H9 (cell line): ENCODE data around the gene ONECUT1. TPM values are rescaled to one million over a fixed set of nuclear protein-coding genes. Genes with fewer than 3 reads are reported as not detected.

Source experiments
- DNase-seq: peaks from one replicate; pipeline ENCODE4 v3.0.0-alpha.2; 2017
- H2AFZ ChIP-seq: one replicate; pipeline ENCODE4 v1.6.1; 2013; ENCODE audit warnings: mild to moderate bottlenecking, low read length, control low read depth, moderate library complexity
- H2AK5ac ChIP-seq: 2 replicates; pipeline ENCODE4 v1.6.1; 2013; ENCODE audit warnings: low read length, control low read depth, mixed read lengths; ENCODE audit not compliant: insufficient read length
- H2BK120ac ChIP-seq: one replicate; pipeline ENCODE4 v1.6.1; 2013; ENCODE audit warnings: low read depth, mild to moderate bottlenecking, low read length, control low read depth, inconsistent platforms; ENCODE audit not compliant: poor library complexity, severe bottlenecking
- H2BK12ac ChIP-seq: 2 replicates; pipeline ENCODE4 v1.6.1; 2013; ENCODE audit warnings: low read length, control low read depth, mixed read lengths, low read depth; ENCODE audit not compliant: insufficient read length
- H2BK15ac ChIP-seq: 2 replicates; pipeline ENCODE4 v1.6.1; 2013; ENCODE audit warnings: low read depth, low read length, control low read depth
- H2BK20ac ChIP-seq: one replicate; pipeline ENCODE4 v1.6.1; 2013; ENCODE audit warnings: low read depth, mild to moderate bottlenecking, low read length, control low read depth, inconsistent platforms; ENCODE audit not compliant: poor library complexity, severe bottlenecking
- H2BK5ac ChIP-seq: 2 replicates; pipeline ENCODE4 v1.6.1; 2013; ENCODE audit warnings: low read length, control low read depth, mixed read lengths; ENCODE audit not compliant: insufficient read length
- H3K14ac ChIP-seq: 2 replicates; pipeline ENCODE4 v1.6.1; 2013; ENCODE audit warnings: low read length, control low read depth; ENCODE audit not compliant: insufficient read depth
- H3K18ac ChIP-seq: 2 replicates; pipeline ENCODE4 v1.6.1; 2013; ENCODE audit warnings: low read depth, mild to moderate bottlenecking, mixed read lengths, low read length, control low read depth; ENCODE audit not compliant: insufficient read length
- H3K23ac ChIP-seq: 2 replicates; pipeline ENCODE4 v1.6.1; 2013; ENCODE audit warnings: low read length, control low read depth, mixed read lengths, low read depth; ENCODE audit not compliant: insufficient read length
- H3K23me2 ChIP-seq: 2 replicates; pipeline ENCODE4 v1.6.1; 2013; ENCODE audit warnings: low read depth, mild to moderate bottlenecking, mixed read lengths, low read length, control low read depth; ENCODE audit not compliant: insufficient read length, poor library complexity, severe bottlenecking
- H3K27ac ChIP-seq: 2 replicates; pipeline ENCODE4 v1.5.1; 2013; ENCODE audit warnings: low read length, control low read depth, mixed read lengths, low read depth; ENCODE audit not compliant: insufficient read length
- H3K27me3 ChIP-seq: 2 replicates; pipeline ENCODE4 v1.6.1; 2013; ENCODE audit warnings: low read length, control low read depth, inconsistent platforms; ENCODE audit not compliant: insufficient read depth
- H3K4ac ChIP-seq: 2 replicates; pipeline ENCODE4 v1.6.1; 2013; ENCODE audit warnings: low read depth, mild to moderate bottlenecking, control low read depth, inconsistent platforms, low read length, moderate library complexity
- H3K4me1 ChIP-seq: 2 replicates; pipeline ENCODE4 v1.6.1; 2013; ENCODE audit warnings: low read length, control low read depth, inconsistent platforms; ENCODE audit not compliant: insufficient read depth
- H3K4me2 ChIP-seq: 2 replicates; pipeline ENCODE4 v1.6.1; 2013; ENCODE audit warnings: low read length, control low read depth, mixed read lengths; ENCODE audit not compliant: insufficient read length, insufficient read depth
- H3K56ac ChIP-seq: 2 replicates; pipeline ENCODE4 v1.6.1; 2013; ENCODE audit warnings: low read depth, mild to moderate bottlenecking, mixed read lengths, low read length, control low read depth; ENCODE audit not compliant: insufficient read length
- H3K79me1 ChIP-seq: 2 replicates; pipeline ENCODE4 v1.6.1; 2013; ENCODE audit warnings: low read depth, mild to moderate bottlenecking, moderate library complexity, low read length, control low read depth, inconsistent platforms; ENCODE audit not compliant: insufficient read depth, poor library complexity, severe bottlenecking
- H3K79me2 ChIP-seq: 2 replicates; pipeline ENCODE4 v1.6.1; 2013; ENCODE audit warnings: low read length, control low read depth, inconsistent platforms; ENCODE audit not compliant: insufficient read depth
- H3K9ac ChIP-seq: 2 replicates; pipeline ENCODE4 v1.6.1; 2013; ENCODE audit warnings: low read length, control low read depth, mixed read lengths; ENCODE audit not compliant: insufficient read length; ENCODE audit errors: extremely low read depth
- H3K9me3 ChIP-seq: one replicate; pipeline ENCODE4 v1.6.1; 2013; ENCODE audit warnings: low read depth, low read length, inconsistent platforms; ENCODE audit not compliant: control insufficient read depth
- H3T11ph ChIP-seq: one replicate; pipeline ENCODE4 v1.6.1; 2013; ENCODE audit warnings: mild to moderate bottlenecking, low read length, control low read depth, inconsistent platforms
- H4K20me1 ChIP-seq: one replicate; pipeline ENCODE4 v1.6.1; 2013; ENCODE audit not compliant: control insufficient read depth, insufficient read length, insufficient read depth
- H4K5ac ChIP-seq: 2 replicates; pipeline ENCODE4 v1.6.1; 2013; ENCODE audit warnings: low read depth, mild to moderate bottlenecking, mixed read lengths, low read length, control low read depth; ENCODE audit not compliant: insufficient read length
- H4K8ac ChIP-seq: replicated peaks from 2 replicates; pipeline ENCODE4 v1.6.1; 2013; ENCODE audit warnings: low read length, control low read depth, mixed read lengths, low read depth; ENCODE audit not compliant: insufficient read length
- H4K91ac ChIP-seq: 2 replicates; pipeline ENCODE4 v1.6.1; 2013; ENCODE audit warnings: low read depth, mild to moderate bottlenecking, moderate library complexity, mixed read lengths, low read length, control low read depth; ENCODE audit not compliant: insufficient read length
- H3K27ac Mint-ChIP-seq, 3 experiments: 2 replicates in 2 of 3; 3 replicates in 1 of 3; pipeline ENCODE4 v1.8.0; 2020 to 2021; ENCODE audit warnings: mixed read lengths in 3 of 3, mild to moderate bottlenecking in 1 of 3, moderate library complexity in 1 of 3
- H3K27me3 Mint-ChIP-seq: 2 replicates; pipeline ENCODE4 v1.8.0; 2021; ENCODE audit warnings: low read depth, mild to moderate bottlenecking, moderate library complexity, mixed read lengths
- H3K36me3 Mint-ChIP-seq, 3 experiments: 2 replicates in 2 of 3; 3 replicates in 1 of 3; pipeline ENCODE4 v1.8.0; 2020 to 2021; ENCODE audit warnings: low read depth in 3 of 3, mixed read lengths in 3 of 3; ENCODE audit not compliant: insufficient read depth in 1 of 3
- H3K4me1 Mint-ChIP-seq, 2 experiments: 2 replicates each; pipeline ENCODE4 v1.8.0; 2020; ENCODE audit warnings: mixed read lengths in 2 of 2
- H3K4me3 Mint-ChIP-seq, 2 experiments: 2 replicates in 1 of 2; 3 replicates in 1 of 2; pipeline ENCODE4 v1.8.0; 2020 to 2021; ENCODE audit warnings: mild to moderate bottlenecking in 2 of 2, mixed read lengths in 2 of 2, moderate library complexity in 1 of 2
- H3K9me3 Mint-ChIP-seq, 2 experiments: 2 replicates in 1 of 2; 3 replicates in 1 of 2; pipeline ENCODE4 v1.8.0; 2020; ENCODE audit warnings: mild to moderate bottlenecking in 2 of 2, mixed read lengths in 2 of 2, moderate library complexity in 1 of 2
- WGBS: extraction: QIAGEN DNeasy Blood & Tissue Kit; methylation state at CpG from one replicate; pipeline ENCODE4 v1.1.7; 2013; ENCODE audit warnings: missing lambda C conversion rate, low lambda C conversion rate, mixed read lengths; ENCODE audit not compliant: insufficient read length; ENCODE audit errors: extremely low coverage; 5-methylcytosine and 5-hydroxymethylcytosine counted together
- total RNA-seq: library from RNA; stranded (reverse); gene quantifications from 2 replicates; pipeline ENCODE4 v1.2.1, GENCODE V29; 2021
- TF ChIP-seq, protein P1 (sequence below): fragments of 200-600 bp; sonication (generic); conservative IDR thresholded peaks from 3 replicates; pipeline ENCODE4 v1.8.0; 2021; ENCODE audit warnings: antibody characterized with exemption, mild to moderate bottlenecking

ONECUT1 gene
- total RNA-seq, 1 experiment from 2014 or later = 14.1 TPM

DNA sequence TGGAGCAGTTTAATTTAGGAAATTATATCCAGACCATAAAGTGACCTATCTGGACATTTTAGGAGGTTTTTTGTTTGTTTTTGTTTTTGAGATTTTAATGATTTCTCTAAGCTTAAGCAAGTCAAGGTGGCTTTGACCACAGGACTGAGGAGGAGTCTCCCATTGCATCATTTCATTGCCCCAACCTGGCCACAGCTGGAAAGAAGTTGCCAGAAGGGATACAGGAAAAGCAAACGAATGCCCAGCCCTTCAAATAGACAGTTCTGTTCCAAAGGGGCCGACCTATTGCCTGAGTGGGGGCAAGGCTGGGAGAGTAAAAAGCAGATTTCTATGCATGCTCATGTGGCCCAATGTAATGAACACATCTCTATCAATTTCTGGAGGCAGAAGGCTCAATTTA is 12.0 kb upstream of the ONECUT1 start:
- H2BK120ac ChIP-seq = no peak overlapping the region
- no peak overlapping the region for H3K4ac ChIP-seq
- H4K91ac ChIP-seq = no peak overlapping the region
- no peak overlapping the region for H3K14ac ChIP-seq
- H3K9me3 Mint-ChIP-seq = peaks cover 0 to 3% of the 10 kb centered on the region in 2 experiments; a peak in 1 of 5 replicates
- H4K5ac ChIP-seq = no peak overlapping the region
- H3K56ac ChIP-seq = no peak overlapping the region
- H2AFZ ChIP-seq = no peak overlapping the region
- DNase-seq = no peak
- no peak overlapping the region for H3K9ac ChIP-seq
- no peak overlapping the region for H3K23ac ChIP-seq
- H3K23me2 ChIP-seq = peaks cover 31% of the 10 kb centered on the region
- no peaks in the 10 kb centered on the region for H4K20me1 ChIP-seq
- H3K79me1 ChIP-seq = no peaks in the 10 kb centered on the region
- no peaks in the 10 kb centered on the region for H3K9me3 ChIP-seq
- no peak overlapping the region for H3K27ac Mint-ChIP-seq
- H3K36me3 Mint-ChIP-seq = peaks cover 4 to 37% (median 20%) of the 10 kb centered on the region in 3 experiments; a peak in 5 of 7 replicates
- H2AK5ac ChIP-seq = no peak overlapping the region
- H4K8ac ChIP-seq = no peak overlapping the region
- peaks cover 2% of the 10 kb centered on the region; the same call in 1 of the 2 replicates for H3K79me2 ChIP-seq
- no peak overlapping the region for H3K27ac ChIP-seq
- H2BK20ac ChIP-seq = no peak overlapping the region
- H2BK15ac ChIP-seq = no peak overlapping the region
- peaks cover 13% of the 10 kb centered on the region for H3K27me3 Mint-ChIP-seq
- H3K4me3 Mint-ChIP-seq = peak overlapping the region; percentile 77 to 87; a peak in 4 of 5 replicates
- no CpG with 5 or more reads among the region's 2 CpGs for WGBS
- peaks cover 56 to 62% of the 10 kb centered on the region in 2 experiments for H3K4me1 Mint-ChIP-seq
- TF ChIP-seq, protein P1, sequence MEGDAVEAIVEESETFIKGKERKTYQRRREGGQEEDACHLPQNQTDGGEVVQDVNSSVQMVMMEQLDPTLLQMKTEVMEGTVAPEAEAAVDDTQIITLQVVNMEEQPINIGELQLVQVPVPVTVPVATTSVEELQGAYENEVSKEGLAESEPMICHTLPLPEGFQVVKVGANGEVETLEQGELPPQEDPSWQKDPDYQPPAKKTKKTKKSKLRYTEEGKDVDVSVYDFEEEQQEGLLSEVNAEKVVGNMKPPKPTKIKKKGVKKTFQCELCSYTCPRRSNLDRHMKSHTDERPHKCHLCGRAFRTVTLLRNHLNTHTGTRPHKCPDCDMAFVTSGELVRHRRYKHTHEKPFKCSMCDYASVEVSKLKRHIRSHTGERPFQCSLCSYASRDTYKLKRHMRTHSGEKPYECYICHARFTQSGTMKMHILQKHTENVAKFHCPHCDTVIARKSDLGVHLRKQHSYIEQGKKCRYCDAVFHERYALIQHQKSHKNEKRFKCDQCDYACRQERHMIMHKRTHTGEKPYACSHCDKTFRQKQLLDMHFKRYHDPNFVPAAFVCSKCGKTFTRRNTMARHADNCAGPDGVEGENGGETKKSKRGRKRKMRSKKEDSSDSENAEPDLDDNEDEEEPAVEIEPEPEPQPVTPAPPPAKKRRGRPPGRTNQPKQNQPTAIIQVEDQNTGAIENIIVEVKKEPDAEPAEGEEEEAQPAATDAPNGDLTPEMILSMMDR = no peak
- no peak overlapping the region for H3K4me2 ChIP-seq
- no peak overlapping the region for H3T11ph ChIP-seq
- H2BK5ac ChIP-seq = no peak overlapping the region
- peaks cover 5% of the 10 kb centered on the region for H3K4me1 ChIP-seq
- H3K27me3 ChIP-seq = peaks cover 36% of the 10 kb centered on the region
- no peak overlapping the region for H2BK12ac ChIP-seq
- H3K18ac ChIP-seq = no peak overlapping the region
